ENCODE data around the gene MAP3K7. TPM values are rescaled to one million over a fixed set of nuclear protein-coding genes. Genes with fewer than 3 reads are reported as not detected.

The MAP3K7 gene
- total RNA-seq, 2 experiments from 2014 or later, result 9.0 to 9.3 TPM

DNA sequence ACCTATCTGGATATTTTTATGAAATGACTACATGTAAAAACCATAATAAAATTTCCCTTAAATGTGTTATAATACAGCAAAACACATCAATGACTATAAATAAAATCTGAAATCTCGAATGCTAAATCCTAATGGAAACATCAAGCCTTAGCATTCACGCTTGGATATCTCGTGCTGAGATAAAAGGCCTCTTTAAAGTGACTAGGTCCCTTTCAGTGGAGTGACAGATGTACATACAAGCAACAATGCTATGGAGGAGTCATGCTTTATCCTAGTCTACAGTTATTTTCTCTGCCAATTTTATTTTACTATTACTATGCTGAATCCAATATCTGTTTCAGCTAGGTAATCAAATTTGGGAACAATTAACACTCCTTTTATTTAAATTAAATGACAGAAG, 72.4 kb downstream of the MAP3K7 start:
- ChIA-PET CTCF (no interaction called here), POLR2A (no interaction called here)
- ATAC-seq (ENCODE audit: poor library complexity) (no peak), DNase-seq (no peak)
- Histone ChIP-seq H3K27me3 (ENCODE audit: control insufficient read depth in 1 of 2, insufficient read depth in 2 of 2, low read length in 2 of 2) (no peaks in the 10 kb centered on the region), H3K27ac (ENCODE audit: low read depth in 1 of 2, low read length in 2 of 2) (no peak overlapping the region), H3K9me3 (ENCODE audit: control insufficient read depth in 1 of 2, insufficient read depth in 1 of 2, low read length in 2 of 2) (peaks cover 0 to 7% of the 10 kb centered on the region in 2 experiments), H3K4me1 (ENCODE audit: insufficient read depth, low read length) (no peaks in the 10 kb centered on the region), H3K36me3 (ENCODE audit: insufficient read depth, low read length) (peaks cover 45% of the 10 kb centered on the region), H3K4me3 (ENCODE audit: low read length) (no peak overlapping the region)
- TF ChIP-seq, protein P1, sequence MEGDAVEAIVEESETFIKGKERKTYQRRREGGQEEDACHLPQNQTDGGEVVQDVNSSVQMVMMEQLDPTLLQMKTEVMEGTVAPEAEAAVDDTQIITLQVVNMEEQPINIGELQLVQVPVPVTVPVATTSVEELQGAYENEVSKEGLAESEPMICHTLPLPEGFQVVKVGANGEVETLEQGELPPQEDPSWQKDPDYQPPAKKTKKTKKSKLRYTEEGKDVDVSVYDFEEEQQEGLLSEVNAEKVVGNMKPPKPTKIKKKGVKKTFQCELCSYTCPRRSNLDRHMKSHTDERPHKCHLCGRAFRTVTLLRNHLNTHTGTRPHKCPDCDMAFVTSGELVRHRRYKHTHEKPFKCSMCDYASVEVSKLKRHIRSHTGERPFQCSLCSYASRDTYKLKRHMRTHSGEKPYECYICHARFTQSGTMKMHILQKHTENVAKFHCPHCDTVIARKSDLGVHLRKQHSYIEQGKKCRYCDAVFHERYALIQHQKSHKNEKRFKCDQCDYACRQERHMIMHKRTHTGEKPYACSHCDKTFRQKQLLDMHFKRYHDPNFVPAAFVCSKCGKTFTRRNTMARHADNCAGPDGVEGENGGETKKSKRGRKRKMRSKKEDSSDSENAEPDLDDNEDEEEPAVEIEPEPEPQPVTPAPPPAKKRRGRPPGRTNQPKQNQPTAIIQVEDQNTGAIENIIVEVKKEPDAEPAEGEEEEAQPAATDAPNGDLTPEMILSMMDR (IDR thresholded peaks at IDR 0.05), result no peak
- H3K36me3 Mint-ChIP-seq (ENCODE audit: low read depth), result peaks cover 75% of the 10 kb centered on the region
- H3K9me3 Mint-ChIP-seq, result no peaks in the 10 kb centered on the region
- H3K4me1 Mint-ChIP-seq (ENCODE audit: low read depth), result no peaks in the 10 kb centered on the region
- intact Hi-C loops (cut with DNase I, micrococcal nuclease), result no loop called here
- H3K27ac Mint-ChIP-seq, result no peak overlapping the region
- no peak overlapping the region for H3K4me3 Mint-ChIP-seq
- H3K27me3 Mint-ChIP-seq, result no peaks in the 10 kb centered on the region

DNA sequence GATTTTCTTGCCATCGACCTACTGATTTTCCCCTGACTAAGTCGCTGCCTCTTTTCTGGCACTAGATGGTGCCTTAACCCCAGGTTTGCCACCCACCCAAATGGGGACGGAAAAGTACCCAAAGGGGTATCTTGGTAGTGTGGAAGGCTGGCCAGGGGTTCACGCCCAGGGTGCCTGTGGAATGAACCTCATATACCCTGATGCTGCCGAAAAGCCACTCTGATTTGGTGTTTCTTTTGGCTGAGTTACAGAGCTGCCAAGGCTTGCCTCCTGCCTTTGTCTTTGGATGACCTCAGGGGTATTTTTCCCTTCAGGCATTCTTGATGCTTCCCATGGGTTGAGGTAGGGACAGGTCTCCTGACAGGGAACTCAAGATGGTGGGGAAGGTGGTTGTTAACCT, 78.1 kb downstream of the MAP3K7 start:
- Histone ChIP-seq H3K27ac (ENCODE audit: low read depth in 1 of 2, low read length in 2 of 2) (no peak overlapping the region), H3K9me3 (ENCODE audit: control insufficient read depth in 1 of 2, insufficient read depth in 1 of 2, low read length in 2 of 2) (peaks cover 8 to 19% of the 10 kb centered on the region in 2 experiments), H3K4me1 (ENCODE audit: insufficient read depth, low read length) (no peaks in the 10 kb centered on the region), H3K36me3 (ENCODE audit: insufficient read depth, low read length) (no peaks in the 10 kb centered on the region), H3K27me3 (ENCODE audit: control insufficient read depth in 1 of 2, insufficient read depth in 2 of 2, low read length in 2 of 2) (no peaks in the 10 kb centered on the region), H3K4me3 (ENCODE audit: low read length) (no peak overlapping the region)
- POLR2A ChIA-PET, result no interaction called here
- no peak overlapping the region for H3K4me3 Mint-ChIP-seq
- peaks cover 8% of the 10 kb centered on the region for H3K9me3 Mint-ChIP-seq
- H3K27ac Mint-ChIP-seq, result no peak overlapping the region
- peaks cover 32% of the 10 kb centered on the region for H3K36me3 Mint-ChIP-seq (ENCODE audit: low read depth)
- ATAC-seq (ENCODE audit: poor library complexity) (no peak), DNase-seq (no peak)
- H3K4me1 Mint-ChIP-seq (ENCODE audit: low read depth), result no peaks in the 10 kb centered on the region
- intact Hi-C loops (cut with DNase I, micrococcal nuclease), result no loop called here
- CTCF ChIA-PET, result interaction anchor here (1.1 kb wide), 1 partner anchor 9 kb away, joined by 3 read pairs; no protein-coding TSS in a partner anchor
- H3K27me3 Mint-ChIP-seq, result no peaks in the 10 kb centered on the region
- TF ChIP-seq, protein P1 (IDR thresholded peaks at IDR 0.05), result no peak

DNA sequence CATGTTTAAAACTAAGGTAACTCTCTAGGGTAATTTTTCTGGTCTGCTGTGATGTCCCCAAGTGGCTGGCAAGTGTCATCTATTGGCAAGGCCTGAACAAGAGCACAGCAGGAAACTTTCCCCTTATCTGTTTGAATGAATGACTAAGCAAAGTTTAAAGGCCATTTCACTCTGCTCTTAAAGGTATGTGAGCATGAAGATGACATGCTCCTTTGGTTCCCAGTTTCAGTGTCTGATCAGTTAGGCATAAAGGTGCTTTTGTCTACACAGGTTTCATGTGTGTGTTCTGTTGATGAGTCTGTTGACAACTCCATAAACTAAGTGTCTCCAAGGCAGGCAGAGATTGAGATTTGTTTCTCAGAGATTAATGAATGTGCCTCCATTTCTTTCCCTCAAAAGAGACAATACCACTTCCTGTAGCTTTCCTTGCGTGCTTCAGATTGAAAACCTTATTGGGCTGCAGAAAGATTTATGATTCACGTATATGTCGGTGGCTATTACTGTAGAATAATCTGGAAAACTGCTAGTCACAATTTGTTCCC, 83.9 kb downstream of the MAP3K7 start:
- Mint-ChIP-seq H3K4me1 (ENCODE audit: low read depth) (peaks cover 9% of the 10 kb centered on the region), H3K4me3 (no peak overlapping the region), H3K36me3 (ENCODE audit: low read depth) (no peaks in the 10 kb centered on the region), H3K27me3 (no peaks in the 10 kb centered on the region), H3K9me3 (no peaks in the 10 kb centered on the region), H3K27ac (peak overlapping the region; percentile 31)
- H3K4me1 ChIP-seq (ENCODE audit: insufficient read depth, low read length), result peaks cover 4% of the 10 kb centered on the region
- peak; percentile 55 for ATAC-seq (ENCODE audit: poor library complexity)
- intact Hi-C loops (cut with DNase I, micrococcal nuclease), result no loop called here
- no peak overlapping the region for H3K4me3 ChIP-seq (ENCODE audit: low read length)
- no peak for DNase-seq
- POLR2A ChIA-PET, result no interaction called here
- H3K27me3 ChIP-seq (ENCODE audit: control insufficient read depth in 1 of 2, insufficient read depth in 2 of 2, low read length in 2 of 2), result no peaks in the 10 kb centered on the region
- CTCF ChIA-PET, result no interaction called here
- H3K36me3 ChIP-seq (ENCODE audit: insufficient read depth, low read length), result no peaks in the 10 kb centered on the region
- TF ChIP-seq, protein P1 (IDR thresholded peaks at IDR 0.05), result no peak
- no peak overlapping the region for H3K27ac ChIP-seq (ENCODE audit: low read depth in 1 of 2, low read length in 2 of 2)
- H3K9me3 ChIP-seq (ENCODE audit: control insufficient read depth in 1 of 2, insufficient read depth in 1 of 2, low read length in 2 of 2), result peaks cover 0 to 3% of the 10 kb centered on the region in 2 experiments

Data from CD4-positive, alpha-beta T cell (primary cell).